CD4-positive, alpha-beta T cell (primary cell): Measurements from ENCODE around the gene SGTA. TPM values are rescaled to one million over a fixed set of nuclear protein-coding genes. Genes with fewer than 3 reads are reported as not detected.

ENCODE experiments used
- ATAC-seq: fragments of 200-7000 bp; cut with Tn5 transposase; one replicate; pipeline ENCODE4 v1.10.0; 2022; ENCODE audit warnings: mild to moderate bottlenecking; ENCODE audit not compliant: poor library complexity
- CTCF ChIA-PET: fragments of 350-600 bp; sonication (Branson Sonifier 250); formaldehyde crosslinking; loops from one replicate; lab custom pipeline; 2021; ENCODE audit warnings: antibody characterized with exemption, inconsistent platforms; lab: Charles Lee
- POLR2A ChIA-PET: fragments of 350-600 bp; sonication (Branson Sonifier 250); formaldehyde crosslinking; loops from one replicate; lab custom pipeline; 2021; ENCODE audit warnings: antibody characterized with exemption, inconsistent platforms; lab: Charles Lee
- DNase-seq, 14 experiments: peaks; one replicate each; pipeline ENCODE4 v3.0.0-alpha.2; 2013 to 2020; ENCODE audit warnings: mixed read lengths in 2 of 14
- H3K27ac ChIP-seq, 2 donors: one replicate each; pipeline versions ENCODE4 v1.5.1 to v1.7.0; 2013; ENCODE audit warnings: low read length in 2 of 2, low read depth in 1 of 2, mild to moderate bottlenecking in 1 of 2
- H3K27me3 ChIP-seq, 2 experiments: 1 replicate in 1 of 2; 2 replicates in 1 of 2; pipeline versions ENCODE4 v1.6.1 to v1.7.0; 2013; ENCODE audit warnings: low read length in 2 of 2, control low read depth in 1 of 2, mild to moderate bottlenecking in 1 of 2, moderate library complexity in 1 of 2; ENCODE audit not compliant: insufficient read depth in 2 of 2, control insufficient read depth in 1 of 2
- H3K36me3 ChIP-seq: one replicate; pipeline ENCODE4 v1.6.1; 2013; ENCODE audit warnings: low read length, control low read depth; ENCODE audit not compliant: insufficient read depth
- H3K4me1 ChIP-seq: one replicate; pipeline ENCODE4 v1.6.1; 2013; ENCODE audit warnings: low read length, control low read depth; ENCODE audit not compliant: insufficient read depth
- H3K4me3 ChIP-seq: one replicate; pipeline ENCODE4 v1.5.1; 2013; ENCODE audit warnings: mild to moderate bottlenecking, low read length, moderate library complexity
- H3K9me3 ChIP-seq, 2 experiments: 1 replicate in 1 of 2; 2 replicates in 1 of 2; pipeline versions ENCODE4 v1.6.1 to v1.7.0; 2013; ENCODE audit warnings: low read length in 2 of 2, mild to moderate bottlenecking in 2 of 2, control low read depth in 1 of 2, moderate library complexity in 1 of 2; ENCODE audit not compliant: control insufficient read depth in 1 of 2, insufficient read depth in 1 of 2
- H3K27ac Mint-ChIP-seq: one replicate; pipeline ENCODE4 v1.8.0; 2020; ENCODE audit warnings: mixed read lengths
- H3K27me3 Mint-ChIP-seq: one replicate; pipeline ENCODE4 v1.8.0; 2021; ENCODE audit warnings: mixed read lengths
- H3K36me3 Mint-ChIP-seq: one replicate; pipeline ENCODE4 v1.8.0; 2021; ENCODE audit warnings: low read depth, mixed read lengths
- H3K4me1 Mint-ChIP-seq: one replicate; pipeline ENCODE4 v1.8.0; 2021; ENCODE audit warnings: low read depth, mixed read lengths
- H3K4me3 Mint-ChIP-seq: one replicate; pipeline ENCODE4 v1.8.0; 2020; ENCODE audit warnings: mild to moderate bottlenecking, mixed read lengths
- H3K9me3 Mint-ChIP-seq: one replicate; pipeline ENCODE4 v1.8.0; 2020; ENCODE audit warnings: mixed read lengths
- intact Hi-C, 2 experiments: fragments of 100-400 bp; cut with DNase I in 1 of 2; cut with micrococcal nuclease in 1 of 2; formaldehyde crosslinking; loops; one replicate each; pipeline versions ENCODE4 v1.15.1 to v1.9.0; 2023 to 2025; cut with DNase I, micrococcal nuclease
- total RNA-seq, 174 experiments: library from RNA in 2 of 174; stranded (reverse) in 2 of 174; gene quantifications; one replicate each; pipeline ENCODE4 v1.2.3 and lab custom pipeline; 2021 to 2026
- TF ChIP-seq, protein P1 (sequence below): fragments of 200-600 bp; IDR thresholded peaks from one replicate; pipeline ENCODE4 v1.8.0; 2022; ENCODE audit warnings: antibody characterized with exemption, mild to moderate bottlenecking

The SGTA gene
- total RNA-seq, 2 experiments from 2014 or later = 28.3 to 29.7 TPM

- intact Hi-C loops = no loop called here
- Histone ChIP-seq H3K27ac (no peak overlapping the region), H3K4me3 (no peak overlapping the region), H3K4me1 (no peaks in the 10 kb centered on the region), H3K9me3 (no peaks in the 10 kb centered on the region), H3K36me3 (peaks cover 39% of the 10 kb centered on the region), H3K27me3 (no peaks in the 10 kb centered on the region)
- no peak overlapping the region for H3K4me3 Mint-ChIP-seq
- ChIA-PET CTCF (interaction anchor here (1.0 kb wide), 1 partner anchor 148 kb away, joined by 3 read pairs; no protein-coding TSS in a partner anchor), POLR2A (interaction anchor here (0.6 kb wide), 1 partner anchor 23 kb away, joined by 3 read pairs; no protein-coding TSS in a partner anchor)
- no peak for DNase-seq
- peaks cover 30% of the 10 kb centered on the region for H3K36me3 Mint-ChIP-seq
- no peak overlapping the region for H3K27ac Mint-ChIP-seq
- no peaks in the 10 kb centered on the region for H3K9me3 Mint-ChIP-seq
- TF ChIP-seq, protein P1, sequence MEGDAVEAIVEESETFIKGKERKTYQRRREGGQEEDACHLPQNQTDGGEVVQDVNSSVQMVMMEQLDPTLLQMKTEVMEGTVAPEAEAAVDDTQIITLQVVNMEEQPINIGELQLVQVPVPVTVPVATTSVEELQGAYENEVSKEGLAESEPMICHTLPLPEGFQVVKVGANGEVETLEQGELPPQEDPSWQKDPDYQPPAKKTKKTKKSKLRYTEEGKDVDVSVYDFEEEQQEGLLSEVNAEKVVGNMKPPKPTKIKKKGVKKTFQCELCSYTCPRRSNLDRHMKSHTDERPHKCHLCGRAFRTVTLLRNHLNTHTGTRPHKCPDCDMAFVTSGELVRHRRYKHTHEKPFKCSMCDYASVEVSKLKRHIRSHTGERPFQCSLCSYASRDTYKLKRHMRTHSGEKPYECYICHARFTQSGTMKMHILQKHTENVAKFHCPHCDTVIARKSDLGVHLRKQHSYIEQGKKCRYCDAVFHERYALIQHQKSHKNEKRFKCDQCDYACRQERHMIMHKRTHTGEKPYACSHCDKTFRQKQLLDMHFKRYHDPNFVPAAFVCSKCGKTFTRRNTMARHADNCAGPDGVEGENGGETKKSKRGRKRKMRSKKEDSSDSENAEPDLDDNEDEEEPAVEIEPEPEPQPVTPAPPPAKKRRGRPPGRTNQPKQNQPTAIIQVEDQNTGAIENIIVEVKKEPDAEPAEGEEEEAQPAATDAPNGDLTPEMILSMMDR = no peak
- peaks cover 5% of the 10 kb centered on the region for H3K4me1 Mint-ChIP-seq
- ATAC-seq = no peak
- no peaks in the 10 kb centered on the region for H3K27me3 Mint-ChIP-seq
Observed at GRCh38 chr19:2755811-2756210, 27.3 kb downstream of the SGTA start.

DNA sequence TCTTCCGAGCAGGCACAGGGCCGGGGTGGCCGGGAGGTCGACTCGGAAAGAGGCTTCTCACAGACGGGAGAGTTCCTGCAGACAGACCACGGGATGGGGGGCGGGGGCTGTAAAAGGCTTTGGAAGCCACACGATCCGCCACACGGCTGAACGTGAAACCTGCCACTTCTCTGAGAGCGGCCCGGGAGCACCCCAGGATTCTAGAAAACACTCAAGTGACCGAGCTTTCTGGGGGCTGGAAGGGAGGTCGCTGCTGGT is 27.7 kb downstream of the SGTA start:
- H3K27me3 ChIP-seq = no peaks in the 10 kb centered on the region
- ChIA-PET CTCF (no interaction called here), POLR2A (interaction anchor here (0.6 kb wide), 1 partner anchor 23 kb away, joined by 3 read pairs; no protein-coding TSS in a partner anchor)
- Mint-ChIP-seq H3K4me1 (peaks cover 5% of the 10 kb centered on the region), H3K27ac (no peak overlapping the region), H3K36me3 (peaks cover 26% of the 10 kb centered on the region), H3K27me3 (no peaks in the 10 kb centered on the region), H3K4me3 (no peak overlapping the region), H3K9me3 (no peaks in the 10 kb centered on the region)
- no peak overlapping the region for H3K27ac ChIP-seq
- ATAC-seq (no peak), DNase-seq (no peak)
- no peaks in the 10 kb centered on the region for H3K4me1 ChIP-seq
- no peak overlapping the region for H3K4me3 ChIP-seq
- H3K9me3 ChIP-seq = no peaks in the 10 kb centered on the region
- intact Hi-C loops = no loop called here
- TF ChIP-seq, protein P1 = no peak
- H3K36me3 ChIP-seq = peaks cover 37% of the 10 kb centered on the region

- POLR2A ChIA-PET = no interaction called here
Observed at GRCh38 chr19:2754659-2755447, 28.2 kb downstream of the SGTA start.

More at GRCh38 chr19:2754659-2755447, 28.2 kb downstream of the SGTA start:
- Mint-ChIP-seq H3K4me1 (peaks cover 5% of the 10 kb centered on the region), H3K27ac (no peak overlapping the region), H3K36me3 (peaks cover 26% of the 10 kb centered on the region), H3K27me3 (no peaks in the 10 kb centered on the region), H3K4me3 (no peak overlapping the region), H3K9me3 (no peaks in the 10 kb centered on the region)
- ATAC-seq (no peak), DNase-seq (no peak)
- Histone ChIP-seq H3K36me3 (peaks cover 37% of the 10 kb centered on the region), H3K27me3 (no peaks in the 10 kb centered on the region), H3K27ac (no peak overlapping the region), H3K4me3 (no peak overlapping the region), H3K9me3 (no peaks in the 10 kb centered on the region), H3K4me1 (no peaks in the 10 kb centered on the region)
- CTCF ChIA-PET = no interaction called here
- TF ChIP-seq, protein P1 = no peak
- intact Hi-C loops = no loop called here
